ENCODE measurements around the gene DDHD1.
"Not testable (repeated sequence)": the region's sequence is repeated elsewhere in the genome, so short reads cannot be mapped to it uniquely, and the experiment has no call there.

DNA sequence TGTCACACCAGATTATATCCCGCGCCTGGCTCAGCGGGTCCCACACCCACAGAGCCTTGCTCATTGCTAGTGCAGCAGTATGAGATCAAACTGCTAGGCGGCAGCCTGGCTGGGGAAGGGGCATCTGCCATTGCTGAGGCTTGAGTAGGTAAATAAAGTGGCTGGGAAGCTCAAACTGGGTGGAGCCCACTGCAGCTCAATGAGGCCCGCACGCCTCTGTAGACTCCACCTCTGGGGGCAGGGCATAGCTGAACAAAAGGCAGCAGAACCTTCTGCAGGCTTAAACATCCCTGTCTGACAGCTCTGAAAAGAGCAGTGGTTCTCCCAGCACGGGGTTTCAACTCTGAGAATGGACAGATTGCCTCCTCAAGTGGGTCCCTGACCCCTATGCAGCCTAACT, 68.2 kb downstream of the DDHD1 start:
- not testable (repeated sequence) for TF ChIP-seq CTCF (conservative IDR thresholded peaks at IDR 0.05; ENCODE audit: low read depth, low read length); EZH2phosphoT487 (IDR thresholded peaks at IDR 0.05; ENCODE audit: borderline replicate concordance, low read length)
